HEK293 (cell line): ENCODE data around the gene MGLL.

ENCODE experiments used
- CTCF ChIA-PET: fragments of 350-600 bp; formaldehyde crosslinking; extraction: SDS; loops from one replicate; lab custom pipeline; 2021; ENCODE audit warnings: antibody characterized with exemption; lab: Yijun Ruan, JAX
- POLR2A ChIA-PET: fragments of 300-600 bp; formaldehyde crosslinking; extraction: SDS; loops from one replicate; lab custom pipeline; 2020; ENCODE audit warnings: antibody characterized with exemption, inconsistent platforms; lab: Yijun Ruan, JAX
- H3K27ac ChIP-seq: fragments of 200-500 bp; sonication (Bioruptor generic); 2 replicates; pipeline ENCODE4 v1.5.1; 2014; ENCODE audit warnings: low read depth, low read length, control low read depth, inconsistent platforms; ENCODE audit errors: extremely low read depth
- H3K36me3 ChIP-seq, 2 experiments: fragments of 200-500 bp in 1 of 2; sonication (Bioruptor generic) in 1 of 2; 1 replicate in 1 of 2; 2 replicates in 1 of 2; pipeline ENCODE4 v1.5.1; 2014 to 2017; ENCODE audit warnings: inconsistent platforms in 2 of 2, low read length in 2 of 2; ENCODE audit not compliant: control insufficient read depth in 2 of 2, insufficient read depth in 1 of 2
- H3K4me1 ChIP-seq: fragments of 200-500 bp; sonication (Bioruptor generic); 2 replicates; pipeline ENCODE4 v1.5.1; 2014; ENCODE audit warnings: mild to moderate bottlenecking, low read length, inconsistent platforms; ENCODE audit not compliant: control insufficient read depth, insufficient read depth
- H3K4me3 ChIP-seq: 2 replicates; pipeline ENCODE4 v1.5.1; 2011; ENCODE audit warnings: low read depth, mild to moderate bottlenecking, control low read depth, low read length, moderate library complexity
- H3K9me3 ChIP-seq: fragments of 200-500 bp; sonication (Bioruptor generic); 2 replicates; pipeline ENCODE4 v1.5.1; 2014; ENCODE audit warnings: low read depth, low read length, inconsistent platforms; ENCODE audit not compliant: control insufficient read depth, insufficient read depth
- HIC1 ChIP-seq: fragments of 450-650 bp; formaldehyde crosslinking; IDR thresholded peaks from 2 replicates; pipeline ENCODE4 v1.5.1; 2016; ENCODE audit warnings: missing biosample characterization, missing genetic modification characterization
- INSM2 ChIP-seq: fragments of 450-650 bp; formaldehyde crosslinking; IDR thresholded peaks from 2 replicates; pipeline ENCODE4 v1.5.1; 2016; ENCODE audit warnings: missing biosample characterization, missing genetic modification characterization
- KLF17 ChIP-seq: fragments of 450-650 bp; formaldehyde crosslinking; IDR thresholded peaks from 2 replicates; pipeline ENCODE4 v1.5.1; 2016; ENCODE audit warnings: missing biosample characterization, missing genetic modification characterization
- MEIS1 ChIP-seq: sonication (generic); formaldehyde crosslinking; IDR thresholded peaks from 2 replicates; pipeline ENCODE4 v1.8.1; 2022; ENCODE audit warnings: missing genetic modification reagents, mild to moderate bottlenecking, borderline replicate concordance
- MYNN ChIP-seq: fragments of 450-650 bp; formaldehyde crosslinking; IDR thresholded peaks from 2 replicates; pipeline ENCODE4 v1.5.1; 2016; ENCODE audit warnings: missing biosample characterization, missing genetic modification characterization, borderline replicate concordance
- MZF1 ChIP-seq: fragments of 450-650 bp; formaldehyde crosslinking; IDR thresholded peaks from 2 replicates; pipeline ENCODE4 v1.5.1; 2017; ENCODE audit warnings: missing biosample characterization, missing genetic modification characterization, borderline replicate concordance
- PRDM10 ChIP-seq: fragments of 450-650 bp; formaldehyde crosslinking; IDR thresholded peaks from 2 replicates; pipeline ENCODE4 v1.5.1; 2016; ENCODE audit warnings: missing biosample characterization, missing genetic modification characterization
- RBAK ChIP-seq: fragments of 450-650 bp; formaldehyde crosslinking; IDR thresholded peaks from 2 replicates; pipeline ENCODE4 v1.5.1; 2016; ENCODE audit warnings: missing biosample characterization, missing genetic modification characterization
- YY1 ChIP-seq: fragments of 450-650 bp; formaldehyde crosslinking; IDR thresholded peaks from 2 replicates; pipeline ENCODE4 v1.5.1; 2018; ENCODE audit warnings: missing biosample characterization, missing genetic modification characterization
- ZBTB20 ChIP-seq: fragments of 450-650 bp; formaldehyde crosslinking; IDR thresholded peaks from 2 replicates; pipeline ENCODE4 v1.5.1; 2016; ENCODE audit warnings: missing biosample characterization, missing genetic modification characterization
- ZNF280D ChIP-seq: fragments of 450-650 bp; formaldehyde crosslinking; IDR thresholded peaks from 2 replicates; pipeline ENCODE4 v1.5.1; 2016; ENCODE audit warnings: missing biosample characterization, missing genetic modification characterization
- ZNF423 ChIP-seq: fragments of 450-650 bp; formaldehyde crosslinking; IDR thresholded peaks from 2 replicates; pipeline ENCODE4 v1.5.1; 2016; ENCODE audit warnings: missing biosample characterization, missing genetic modification characterization
- ZNF426 ChIP-seq: fragments of 450-650 bp; formaldehyde crosslinking; IDR thresholded peaks from 2 replicates; pipeline ENCODE4 v1.5.1; 2017; ENCODE audit warnings: missing biosample characterization, missing genetic modification characterization, mild to moderate bottlenecking, inconsistent platforms, moderate library complexity
- ZNF433 ChIP-seq: fragments of 450-650 bp; formaldehyde crosslinking; IDR thresholded peaks from 2 replicates; pipeline ENCODE4 v1.5.1; 2016; ENCODE audit warnings: missing biosample characterization, missing genetic modification characterization, low read depth
- ZNF555 ChIP-seq: fragments of 450-650 bp; formaldehyde crosslinking; conservative IDR thresholded peaks from 2 replicates; pipeline ENCODE4 v1.5.1; 2017; ENCODE audit warnings: missing biosample characterization, mild to moderate bottlenecking, missing genetic modification characterization, inconsistent platforms
- ZNF768 ChIP-seq: fragments of 450-650 bp; formaldehyde crosslinking; IDR thresholded peaks from 2 replicates; pipeline ENCODE4 v1.5.1; 2018; ENCODE audit warnings: missing biosample characterization, mild to moderate bottlenecking, missing genetic modification characterization
- ZNF785 ChIP-seq: fragments of 450-650 bp; formaldehyde crosslinking; IDR thresholded peaks from 2 replicates; pipeline ENCODE4 v1.5.1; 2016; ENCODE audit warnings: missing biosample characterization, missing genetic modification characterization
- ZNF843 ChIP-seq: fragments of 450-650 bp; formaldehyde crosslinking; IDR thresholded peaks from 2 replicates; pipeline ENCODE4 v1.5.1; 2016; ENCODE audit warnings: missing biosample characterization, missing genetic modification characterization

Gene MGLL

GRCh38 chr3:127733781-127734180 lies 88.5 kb downstream of the MGLL start (continued):
- no peak for TF ChIP-seq HIC1 (tag by site-specific recombination)
- no peak for TF ChIP-seq MZF1 (tag by site-specific recombination)
- no peak for TF ChIP-seq PRDM10
- TF ChIP-seq ZNF433 (tag by site-specific recombination), result no peak
- TF ChIP-seq ZNF768, result no peak

- Histone ChIP-seq H3K36me3 (no peaks in the 10 kb centered on the region), H3K9me3 (no peaks in the 10 kb centered on the region), H3K27ac (no peak overlapping the region), H3K4me3 (no peak overlapping the region), H3K4me1 (no peaks in the 10 kb centered on the region; the same call in 1 of the 2 replicates)
- POLR2A ChIA-PET, result no interaction called here
- no peak for TF ChIP-seq RBAK (tag by site-specific recombination)
- TF ChIP-seq INSM2 (tag by site-specific recombination), result no peak
- TF ChIP-seq ZNF426 (tag by site-specific recombination), result no peak
- no peak for TF ChIP-seq ZNF555
- TF ChIP-seq MEIS1 (CRISPR knock-in tag), result no peak
- TF ChIP-seq ZBTB20, result no peak
- TF ChIP-seq ZNF433 (tag by site-specific recombination), result no peak
- TF ChIP-seq MYNN (tag by site-specific recombination), result no peak
- no peak for TF ChIP-seq ZNF785 (tag by site-specific recombination)
- TF ChIP-seq ZNF423 (tag by site-specific recombination), result no peak
- TF ChIP-seq KLF17 (tag by site-specific recombination), result no peak
- no peak for TF ChIP-seq ZNF843 (tag by site-specific recombination)
- TF ChIP-seq YY1, result no peak
- no peak for TF ChIP-seq ZNF280D
- CTCF ChIA-PET, result no interaction called here
Measured at GRCh38 chr3:127732879-127733350, 89.4 kb downstream of the MGLL start.
